ENCODE results near the gene BPIFB3. TPM values are rescaled to one million over a fixed set of nuclear protein-coding genes. Genes with fewer than 3 reads are reported as not detected.
A peak's percentile ranks its signal among the peaks of the same experiment; 100 is the strongest.

The BPIFB3 gene
- total and polyA plus RNA-seq, 2 of the 13 experiments (the other 11 are each of a cell fraction or from before 2014, with no cell fraction given) = 0.09 TPM; not detected in 1

GRCh38 chr20:33026072-33026778 lies 27.5 kb upstream of the BPIFB3 start (continued):
- TF ChIP-seq HNRNPL (IDR thresholded peaks at IDR 0.05; ENCODE audit: low read depth, low read length) (peak; percentile 72; the same call in 1 of the 2 replicates), ZNF607 (CRISPR knock-in tag; IDR thresholded peaks at IDR 0.05; ENCODE audit: borderline replicate concordance) (no peak), IRF2 (CRISPR knock-in tag; IDR thresholded peaks at IDR 0.05) (peak; percentile 61), AGO2 (optimal IDR thresholded peaks at IDR 0.05; ENCODE audit: low read depth, low read length) (peak; percentile 99)

GRCh38 chr20:33026779-33027759 lies 26.6 kb upstream of the BPIFB3 start:
- CTCF ChIA-PET (ENCODE audit: low intra/inter-chr PET ratio, low total read pairs) = no interaction called here
- H3K27me3 ChIP-seq (ENCODE audit: control insufficient read depth in 1 of 2, insufficient read depth in 2 of 2, low read length in 2 of 2) = peaks cover 0 to 19% of the 10 kb centered on the region in 2 experiments; a peak in 2 of 5 replicates
- peaks cover 16% of the 10 kb centered on the region; the same call in 1 of the 2 replicates for H4K20me1 ChIP-seq (ENCODE audit: insufficient read depth, low read length)
- no peak for FAIRE-seq
- no TSS peak for BruUV-seq (replicated peaks)
- H3K4me1 ChIP-seq (ENCODE audit: insufficient read depth, low read length) = peaks cover 20% of the 10 kb centered on the region
- no peak overlapping the region for H3K27ac ChIP-seq (ENCODE audit: extremely low read length, insufficient read depth, low read length)
- peak; percentile 11 for ATAC-seq
- no peaks in the 10 kb centered on the region for H3K79me2 ChIP-seq (ENCODE audit: insufficient read depth, low read length)
- H3K9me3 ChIP-seq (ENCODE audit: low read length) = no peaks in the 10 kb centered on the region
- in situ Hi-C loops (cut with HindIII; ENCODE audit: extremely low pct_ligation_motif_present, low pct_unique_long_range_greater_than_20kb) (no loop called here), intact Hi-C loops (cut with micrococcal nuclease; ENCODE audit: unreplicated experiment) (loop anchor here (1.0 kb wide), 1 partner anchor 20 kb away; the partner anchor contains the start of gene BPIFB2)
- 37% methylated on average over 10 of the region's 10 CpGs for WGBS (ENCODE audit: low lambda C conversion rate)
- H2AFZ ChIP-seq (ENCODE audit: low read length) = no peak overlapping the region
- no peak for DNase-seq (ENCODE audit: low spot score)
- H3K9ac ChIP-seq (ENCODE audit: insufficient read depth, low read depth, low read length) = no peak overlapping the region
- no peak overlapping the region for H3K4me3 ChIP-seq (replicated peaks in 1 of 3; ENCODE audit: insufficient read depth in 1 of 3, low read depth in 2 of 3, low read length in 3 of 3)
- H3K4me2 ChIP-seq (ENCODE audit: low read depth, low read length) = 0 out of 2 replicates have a peak overlapping the region, but pooled peaks have one; percentile 0
- POLR2A ChIA-PET = interaction anchor here (0.7 to 1.7 kb wide), 3 partner anchors 16 to 26 kb away, joined by 3 to 5 read pairs (median 3); no protein-coding TSS in a partner anchor
- H3K36me3 ChIP-seq (replicated peaks in 1 of 2; ENCODE audit: control insufficient read depth in 1 of 2, insufficient read depth in 2 of 2, low read length in 2 of 2) = peaks cover 0 to 12% of the 10 kb centered on the region in 2 experiments; a peak in 1 of 5 replicates
- TF ChIP-seq, protein P1, sequence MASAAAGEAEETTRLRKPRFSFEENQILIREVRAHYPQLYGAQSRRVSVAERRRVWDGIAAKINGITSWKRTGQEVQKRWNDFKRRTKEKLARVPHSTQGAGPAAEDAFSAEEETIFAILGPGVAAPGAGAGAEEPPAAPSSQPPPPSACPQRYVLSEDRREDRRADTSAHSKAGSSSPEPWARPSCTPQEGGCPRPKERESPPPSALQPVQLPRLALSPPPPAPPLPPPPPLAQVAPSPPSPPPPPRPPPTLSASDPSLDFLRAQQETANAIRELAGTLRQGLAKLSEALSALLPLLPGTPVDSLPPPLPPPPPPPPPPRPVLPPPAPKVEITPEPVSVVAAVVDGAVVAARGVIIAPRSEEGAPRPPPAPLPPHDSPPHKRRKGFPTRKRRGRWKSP (CRISPR knock-in tag; IDR thresholded peaks at IDR 0.05) = no peak
- TF ChIP-seq ZNF737 (CRISPR knock-in tag; IDR thresholded peaks at IDR 0.05; ENCODE audit: borderline replicate concordance) (no peak), AGO1 (IDR thresholded peaks at IDR 0.05; ENCODE audit: low read depth, low read length, poor library complexity, severe bottlenecking) (peak; percentile 96), ZNF329 (CRISPR knock-in tag; IDR thresholded peaks at IDR 0.05; ENCODE audit: low read depth) (no peak), ZNF749 (CRISPR knock-in tag; IDR thresholded peaks at IDR 0.05; ENCODE audit: borderline replicate concordance) (no peak), POLR2AphosphoS2 (IDR thresholded peaks at IDR 0.05; ENCODE audit: low read depth, low read length) (0 out of 2 replicates have a peak, but pooled peaks have one; percentile 43), ZNF878 (CRISPR knock-in tag; IDR thresholded peaks at IDR 0.05) (peak; percentile 41; the same call in 1 of the 2 replicates), ZNF572 (CRISPR knock-in tag; IDR thresholded peaks at IDR 0.05) (0 out of 2 replicates have a peak, but pooled peaks have one; percentile 14), SPEN (CRISPR knock-in tag; IDR thresholded peaks at IDR 0.05; ENCODE audit: low read depth) (0 out of 2 replicates have a peak, but pooled peaks have one; percentile 7), CBFB (CRISPR knock-in tag; IDR thresholded peaks at IDR 0.05) (no peak), SSRP1 (CRISPR knock-in tag; IDR thresholded peaks at IDR 0.05) (peak; percentile 88), ARHGAP35 (CRISPR knock-in tag; IDR thresholded peaks at IDR 0.05; ENCODE audit: borderline replicate concordance) (peak; percentile 29; the same call in 1 of the 2 replicates), ZNF782 (CRISPR knock-in tag; IDR thresholded peaks at IDR 0.05; ENCODE audit: borderline replicate concordance) (0 out of 2 replicates have a peak, but pooled peaks have one; percentile 28), HNRNPH1 (optimal IDR thresholded peaks at IDR 0.05; ENCODE audit: low read depth, low read length) (peak; percentile 58), STAT5B (CRISPR knock-in tag; IDR thresholded peaks at IDR 0.05) (0 out of 2 replicates have a peak, but pooled peaks have one; percentile 13)
- TF ChIP-seq, protein P2, sequence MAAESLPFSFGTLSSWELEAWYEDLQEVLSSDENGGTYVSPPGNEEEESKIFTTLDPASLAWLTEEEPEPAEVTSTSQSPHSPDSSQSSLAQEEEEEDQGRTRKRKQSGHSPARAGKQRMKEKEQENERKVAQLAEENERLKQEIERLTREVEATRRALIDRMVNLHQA (CRISPR knock-in tag; IDR thresholded peaks at IDR 0.05) = no peak
